GM21529 (cell line): ENCODE measurements around the gene PDGFA.

Experiments
- ATAC-seq: cut with Tn5 transposase; IDR thresholded peaks from one replicate; pipeline ENCODE4 v1.9.1; 2021; ENCODE audit not compliant: unreplicated experiment

PDGFA gene

GRCh38 chr7:519484-520390 lies at the start of gene PDGFA:
PDGFA (minus strand) TSS chr7:519846; CDS start chr7:519001, 845 bp downstream.
- ATAC-seq, result peak; percentile 25

DNA sequence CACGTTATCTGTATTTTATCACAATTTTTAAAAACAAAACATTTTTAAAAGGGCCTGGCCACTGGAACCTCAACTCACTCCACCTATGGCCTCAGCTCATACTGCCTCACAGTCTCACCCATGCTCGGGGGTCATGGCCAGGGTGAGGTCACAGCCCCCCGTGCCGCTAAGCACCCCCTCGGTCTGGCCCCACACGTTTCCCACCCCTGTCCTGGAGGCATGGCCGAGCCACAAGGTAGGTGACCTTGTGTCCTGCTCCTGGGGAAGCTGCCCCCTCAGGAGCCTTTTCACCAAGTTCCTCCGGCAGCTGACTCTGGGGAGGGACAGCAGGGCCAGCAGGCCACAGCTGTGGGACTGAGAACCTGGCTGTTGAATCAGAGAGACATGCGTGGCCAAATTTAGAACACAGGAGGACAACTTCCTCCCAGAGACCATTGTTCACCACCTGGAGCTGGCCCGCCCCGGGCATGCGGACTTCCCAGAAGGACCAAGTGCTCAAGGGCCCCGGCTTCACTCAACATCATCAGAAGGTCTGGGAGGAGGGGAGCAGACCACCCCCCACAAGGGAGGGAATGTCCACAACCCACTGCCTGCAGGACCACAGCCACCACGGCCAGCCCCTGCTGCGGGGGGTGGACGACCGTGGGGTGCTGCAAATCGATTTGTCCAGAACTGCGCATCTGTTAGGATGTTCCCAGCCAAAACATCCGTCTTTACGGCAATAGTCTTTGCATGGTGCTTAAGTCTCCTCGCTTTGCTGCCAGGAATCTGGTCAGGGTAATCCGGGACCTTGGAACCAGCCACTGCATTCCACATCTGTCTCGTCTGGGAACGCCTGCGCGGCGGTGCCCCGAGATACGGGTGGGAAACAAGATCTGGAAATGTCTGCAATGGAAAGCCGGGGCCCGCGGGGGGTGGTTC lies 48.6 kb upstream of the PDGFA start:
- no peak for ATAC-seq

DNA sequence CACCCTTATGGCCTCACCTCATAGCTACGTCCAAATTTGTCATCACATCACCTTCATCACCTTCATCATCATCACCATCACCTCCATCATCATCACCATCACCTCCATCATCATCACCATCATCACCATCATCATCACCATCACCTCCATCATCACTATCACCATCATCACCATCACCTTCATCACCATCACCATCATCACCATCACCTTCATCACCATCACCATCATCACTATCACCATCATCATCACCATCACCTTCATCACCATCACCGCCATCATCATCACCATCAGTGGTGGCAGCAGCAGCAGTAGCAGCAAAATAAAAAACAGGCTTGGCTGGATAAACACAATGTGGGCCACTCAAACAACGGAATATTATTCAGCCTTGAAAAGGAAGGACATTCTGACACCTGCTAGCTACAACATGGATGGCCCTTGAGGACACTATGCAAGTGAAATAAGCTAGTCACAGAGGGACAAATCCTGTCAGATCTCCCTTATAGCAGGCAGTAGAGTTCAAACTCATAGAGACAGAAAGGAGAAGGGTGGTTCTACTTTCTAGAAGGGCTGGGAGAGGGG lies 47.7 kb upstream of the PDGFA start:
- ATAC-seq, result no peak

DNA sequence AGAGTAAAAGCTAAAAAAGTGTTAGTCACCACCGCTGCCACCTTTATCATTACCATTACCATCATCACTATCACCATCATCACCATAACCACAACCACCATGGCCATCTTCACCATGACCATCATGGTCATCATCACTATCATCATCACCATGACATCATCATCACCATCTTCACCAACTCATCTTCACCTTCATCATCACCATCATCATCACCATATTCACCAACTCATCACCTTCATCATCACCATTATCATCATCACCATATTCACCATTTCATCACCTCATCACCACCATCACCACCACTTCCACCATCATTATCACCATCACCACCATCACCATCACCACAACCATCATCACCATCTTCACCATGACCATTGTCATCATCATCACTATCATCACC lies 46.5 kb upstream of the PDGFA start:
- no peak for ATAC-seq

GRCh38 chr7:564176-564865 lies 44.7 kb upstream of the PDGFA start:
- no peak for ATAC-seq

DNA sequence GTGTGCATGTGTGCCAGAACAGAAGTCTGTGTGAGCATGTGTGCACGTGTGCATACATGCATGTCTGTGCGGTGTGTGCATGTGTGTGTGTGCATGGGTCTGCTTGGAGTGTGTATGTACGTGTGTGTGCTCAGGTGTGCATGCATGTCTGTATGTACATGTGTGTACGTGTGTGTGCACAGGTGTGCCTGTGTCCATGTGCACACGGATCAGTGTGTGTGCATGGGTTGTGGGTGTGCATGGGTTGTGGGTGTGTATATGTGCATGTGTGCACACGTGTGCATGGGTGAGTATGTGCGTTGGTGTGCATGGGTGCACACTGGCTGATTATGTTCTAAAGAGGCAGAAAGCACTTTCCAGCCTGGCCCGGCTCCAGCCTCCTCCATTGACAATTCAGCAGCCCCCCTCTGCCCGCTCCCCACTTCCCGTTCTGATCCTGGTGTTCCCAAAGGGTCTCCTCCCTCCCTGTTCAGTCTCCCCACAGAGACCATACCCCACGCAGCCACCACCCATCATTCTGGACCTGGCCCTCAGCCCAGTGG lies 44.1 kb upstream of the PDGFA start:
- no peak for ATAC-seq

- ATAC-seq, result no peak
These were observed 43.4 kb upstream of the PDGFA start for GRCh38 chr7:562789-563628.

- ATAC-seq, result no peak
These were observed 42.7 kb upstream of the PDGFA start for GRCh38 chr7:562374-562675.

- ATAC-seq, result no peak
These were observed 42.2 kb upstream of the PDGFA start for GRCh38 chr7:561631-562373.

DNA sequence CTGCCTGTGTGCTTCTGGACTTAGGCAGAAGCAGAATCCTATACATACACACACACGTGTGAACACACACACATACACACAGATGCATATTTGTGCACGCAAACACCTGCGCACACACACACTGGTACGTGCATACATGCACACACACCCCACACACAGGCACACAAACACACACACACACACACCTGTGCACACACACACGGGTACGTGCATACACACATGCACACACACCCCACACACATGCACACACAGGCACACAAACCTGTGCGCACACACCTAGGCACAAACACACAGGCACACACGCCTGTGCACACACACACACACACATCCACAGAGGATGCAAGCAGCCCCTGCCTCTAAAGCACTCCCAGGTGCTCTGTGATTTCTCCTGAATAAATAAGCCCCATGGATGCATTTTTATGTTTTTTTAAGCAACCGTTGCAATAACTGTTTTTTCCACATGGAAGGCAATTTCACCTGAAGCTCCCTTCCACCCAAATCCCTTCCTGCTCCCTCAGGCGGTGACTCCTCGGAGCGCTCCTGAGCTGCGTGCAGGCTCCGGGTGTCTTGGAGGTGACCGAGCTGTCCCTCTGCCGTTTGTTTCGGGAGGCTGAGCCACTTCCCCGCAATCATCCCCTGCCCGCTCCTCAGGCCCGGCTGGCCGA lies 41.5 kb upstream of the PDGFA start:
- ATAC-seq, result no peak

DNA sequence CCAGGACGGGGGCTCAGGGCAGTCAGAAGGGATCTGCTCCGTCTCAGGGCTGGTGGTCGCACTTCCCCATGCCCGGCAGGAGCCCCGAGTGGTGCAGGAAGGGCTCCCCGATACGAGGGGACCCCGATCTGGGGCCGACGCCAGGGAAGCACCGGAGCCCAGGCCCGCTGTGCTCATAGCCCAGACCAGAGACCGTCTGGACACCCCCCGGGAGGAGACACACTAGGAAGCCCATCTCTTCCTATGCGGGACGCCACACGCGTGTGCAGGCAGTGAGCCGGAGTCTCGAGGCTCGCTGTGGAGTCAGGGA lies 39.7 kb upstream of the PDGFA start:
- no peak for ATAC-seq

DNA sequence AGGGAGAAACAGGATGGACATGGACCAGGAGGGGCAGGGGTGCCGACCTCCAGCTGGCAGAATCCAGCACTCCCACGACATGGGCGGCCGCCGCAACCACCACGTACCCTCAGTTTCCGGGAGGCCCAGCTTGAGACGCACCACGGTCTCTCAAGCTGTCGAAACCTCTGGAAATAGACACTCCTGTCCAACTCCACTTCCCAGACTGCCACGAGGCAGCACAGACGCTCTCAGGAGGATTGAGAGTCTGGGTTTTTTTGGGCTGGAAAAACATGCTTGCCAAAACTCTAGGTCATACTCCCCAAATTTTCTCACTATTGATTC lies 37.9 kb upstream of the PDGFA start:
- no peak for ATAC-seq

DNA sequence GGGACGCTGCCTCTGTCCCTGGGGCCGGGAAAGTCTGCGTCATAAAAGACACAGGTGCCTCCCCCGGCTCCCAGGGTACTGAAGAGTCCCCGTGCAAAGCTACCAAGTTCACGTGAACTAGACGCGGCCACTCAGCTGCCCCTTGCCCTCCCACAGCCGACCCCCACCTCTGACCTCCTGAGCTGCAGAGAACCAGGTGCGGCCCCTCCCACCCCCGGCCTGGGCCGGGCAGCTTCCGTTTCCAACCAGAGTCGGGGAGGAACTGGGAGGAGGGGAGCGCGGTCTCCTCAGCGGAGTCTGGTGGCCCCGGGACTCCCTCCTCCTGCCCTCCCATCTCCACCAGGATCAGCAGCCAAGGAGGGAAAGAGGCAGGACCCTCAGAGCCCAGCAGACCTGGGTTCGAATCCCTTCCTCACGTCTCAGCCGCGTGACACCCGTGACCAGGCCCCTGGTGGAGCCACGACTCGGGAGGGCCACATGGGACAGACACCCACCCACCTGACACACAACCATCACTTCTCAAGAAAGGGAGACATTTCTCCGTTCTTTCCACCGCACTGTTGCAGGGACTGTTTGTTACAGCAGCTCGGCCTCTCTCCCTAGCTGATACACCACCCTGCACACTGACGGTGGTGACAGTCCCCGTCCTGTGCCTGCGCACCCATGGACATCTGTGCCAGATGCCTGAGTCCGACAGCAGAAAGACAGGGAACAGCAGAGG lies 37.4 kb upstream of the PDGFA start:
- ATAC-seq, result no peak

GRCh38 chr7:556291-556826 lies 36.7 kb upstream of the PDGFA start:
- no peak for ATAC-seq

DNA sequence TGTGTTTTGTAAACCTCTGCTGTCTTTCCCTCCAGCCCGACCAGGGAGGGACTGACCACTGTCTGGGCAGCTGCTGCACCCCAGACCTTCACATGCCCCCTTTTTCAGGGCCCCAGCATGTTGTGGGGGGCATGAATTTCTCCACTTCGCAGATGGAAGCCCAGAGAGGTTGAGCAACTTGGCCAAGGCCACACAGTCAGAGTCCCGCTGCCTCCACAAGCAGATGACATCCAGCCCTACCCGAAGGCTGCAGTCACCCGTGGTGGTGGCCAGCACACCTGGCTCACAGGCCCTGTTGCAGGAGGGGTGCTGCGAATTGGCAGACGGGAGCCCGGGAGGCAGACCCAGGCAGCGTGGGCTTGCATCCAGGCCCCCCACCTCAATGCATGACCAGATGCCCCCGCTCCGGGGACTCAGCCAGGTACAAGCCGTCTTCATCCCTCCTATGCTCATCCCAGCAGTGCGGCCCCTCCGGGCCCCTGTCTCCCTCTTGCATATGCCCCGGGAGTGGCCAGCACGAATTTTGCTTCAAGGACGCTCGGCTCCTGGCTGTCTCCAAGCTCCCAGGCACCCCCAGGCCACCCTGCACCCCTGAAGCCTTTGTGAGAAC lies 36.0 kb upstream of the PDGFA start:
- ATAC-seq, result no peak

- no peak for ATAC-seq
These were observed 34.0 kb upstream of the PDGFA start for GRCh38 chr7:553636-554111.

GRCh38 chr7:552868-553635 lies 33.4 kb upstream of the PDGFA start:
- no peak for ATAC-seq
